HG02981 (cell line): ENCODE data around the gene CLSTN1.

ENCODE experiments used
- ATAC-seq: cut with Tn5 transposase; IDR thresholded peaks from one replicate; pipeline ENCODE4 v1.9.1; 2021; ENCODE audit warnings: mild to moderate bottlenecking, moderate library complexity; ENCODE audit not compliant: unreplicated experiment

Gene CLSTN1

GRCh38 chr1:9852004-9852403 is 28.2 kb upstream of the CLSTN1 start:
- no peak for ATAC-seq

- no peak for ATAC-seq
Measured at GRCh38 chr1:9850442-9851162, 26.8 kb upstream of the CLSTN1 start.

- no peak for ATAC-seq
Measured at GRCh38 chr1:9849691-9850441, 26.1 kb upstream of the CLSTN1 start.

GRCh38 chr1:9848022-9848421 is 24.3 kb upstream of the CLSTN1 start:
- no peak for ATAC-seq

- no peak for ATAC-seq
Measured at GRCh38 chr1:9847269-9847668, 23.5 kb upstream of the CLSTN1 start.

GRCh38 chr1:9846611-9847171 is 22.9 kb upstream of the CLSTN1 start:
- ATAC-seq = no peak

- ATAC-seq = no peak
Measured at GRCh38 chr1:9845914-9846313, 22.1 kb upstream of the CLSTN1 start.

GRCh38 chr1:9844756-9845155 is 21.0 kb upstream of the CLSTN1 start:
- ATAC-seq = no peak

GRCh38 chr1:9844106-9844505 is 20.3 kb upstream of the CLSTN1 start:
- no peak for ATAC-seq

- ATAC-seq = no peak
Measured at GRCh38 chr1:9843576-9843945, 19.8 kb upstream of the CLSTN1 start.

GRCh38 chr1:9842781-9843575 is 19.2 kb upstream of the CLSTN1 start:
- ATAC-seq = no peak

- ATAC-seq = no peak
Measured at GRCh38 chr1:9842073-9842711, 18.4 kb upstream of the CLSTN1 start.

GRCh38 chr1:9841460-9841859 is 17.7 kb upstream of the CLSTN1 start:
- no peak for ATAC-seq

GRCh38 chr1:9840176-9840575 is 16.4 kb upstream of the CLSTN1 start:
- ATAC-seq = no peak

- ATAC-seq = no peak
Measured at GRCh38 chr1:9838946-9839345, 15.2 kb upstream of the CLSTN1 start.

GRCh38 chr1:9836632-9836960 is 12.8 kb upstream of the CLSTN1 start:
- ATAC-seq = no peak

GRCh38 chr1:9835758-9836631 is 12.2 kb upstream of the CLSTN1 start:
- no peak for ATAC-seq

- no peak for ATAC-seq
Measured at GRCh38 chr1:9835404-9835757, 11.6 kb upstream of the CLSTN1 start.

- ATAC-seq = no peak
Measured at GRCh38 chr1:9833632-9834031, 9.9 kb upstream of the CLSTN1 start.

GRCh38 chr1:9827558-9828185 is 3.9 kb upstream of the CLSTN1 start:
- no peak for ATAC-seq
